IMR-90 (cell line): ENCODE measurements around the gene PLA2G3. TPM values are rescaled to one million over a fixed set of nuclear protein-coding genes. Genes with fewer than 3 reads are reported as not detected.

Source experiments
- ATAC-seq: fragments of 200-7000 bp; cut with Tn5 transposase; 2 replicates; pipeline ENCODE4 v1.9.1; 2020; ENCODE audit warnings: low read depth, mild to moderate bottlenecking, moderate library complexity
- BruUV-seq: library from RNA; stranded (reverse); fragments of 400-500 nt; replicated peaks from 2 replicates; lab custom pipeline; 2021; lab: Mats Ljungman, UMichigan
- CTCF ChIA-PET: fragments of 300-600 bp; formaldehyde crosslinking; extraction: SDS; loops from one replicate; lab custom pipeline; 2021; ENCODE audit warnings: antibody characterized with exemption; lab: Yijun Ruan, JAX
- POLR2A ChIA-PET: fragments of 300-600 bp; sonication (Branson Sonifier 250); formaldehyde crosslinking; loops from one replicate; lab custom pipeline; 2022; ENCODE audit warnings: antibody characterized with exemption; ENCODE audit not compliant: unreplicated experiment; lab: Charles Lee
- DNase-seq: peaks from one replicate; pipeline ENCODE4 v3.0.0; 2013
- H2AFZ ChIP-seq: replicated peaks from 2 replicates; pipeline ENCODE3; 2013; ENCODE audit warnings: low read length, mild to moderate bottlenecking; ENCODE audit not compliant: poor library complexity
- H2AK5ac ChIP-seq: 2 replicates; pipeline ENCODE4 v1.6.1; 2013; ENCODE audit warnings: low read depth, low read length, inconsistent platforms
- H2AK9ac ChIP-seq: replicated peaks from 2 replicates; pipeline ENCODE3; 2013; ENCODE audit warnings: mild to moderate bottlenecking, low read depth, low read length, moderate library complexity; ENCODE audit not compliant: poor library complexity
- H2BK120ac ChIP-seq: 2 replicates; pipeline ENCODE4 v1.6.1; 2013; ENCODE audit warnings: low read depth, low read length, inconsistent platforms
- H2BK15ac ChIP-seq: 3 replicates; pipeline ENCODE4 v1.6.1; 2013; ENCODE audit warnings: low read depth, low read length, inconsistent platforms
- H2BK20ac ChIP-seq: 2 replicates; pipeline ENCODE4 v1.6.1; 2013; ENCODE audit warnings: low read depth, mild to moderate bottlenecking, inconsistent platforms, low read length, moderate library complexity
- H2BK5ac ChIP-seq: 2 replicates; pipeline ENCODE4 v1.6.1; 2013; ENCODE audit warnings: mild to moderate bottlenecking, low read depth, low read length, inconsistent platforms; ENCODE audit not compliant: poor library complexity, severe bottlenecking
- H3K14ac ChIP-seq: replicated peaks from 2 replicates; pipeline ENCODE4 v1.6.1; 2013; ENCODE audit warnings: low read depth, low read length, inconsistent platforms
- H3K18ac ChIP-seq: 2 replicates; pipeline ENCODE4 v1.6.1; 2013; ENCODE audit warnings: low read depth, low read length, control low read depth
- H3K23ac ChIP-seq: 2 replicates; pipeline ENCODE4 v1.6.1; 2013; ENCODE audit warnings: low read depth, low read length, inconsistent platforms
- H3K27ac ChIP-seq: 2 replicates; pipeline ENCODE4 v1.5.1; 2013; ENCODE audit warnings: mild to moderate bottlenecking, control low read depth, low read length; ENCODE audit not compliant: insufficient read depth
- H3K27me3 ChIP-seq: 2 replicates; pipeline ENCODE4 v1.6.1; 2013; ENCODE audit warnings: low read length; ENCODE audit not compliant: control insufficient read depth, insufficient read depth
- H3K36me3 ChIP-seq: 2 replicates; pipeline ENCODE4 v1.6.1; 2013; ENCODE audit warnings: low read length, mixed read lengths; ENCODE audit not compliant: control insufficient read depth, insufficient read depth
- H3K4ac ChIP-seq: 2 replicates; pipeline ENCODE4 v1.6.1; 2013; ENCODE audit warnings: low read depth, low read length, inconsistent platforms
- H3K4me1 ChIP-seq: 2 replicates; pipeline ENCODE4 v1.6.1; 2013; ENCODE audit warnings: low read length, mixed read lengths; ENCODE audit not compliant: control insufficient read depth, insufficient read depth
- H3K4me2 ChIP-seq: 2 replicates; pipeline ENCODE4 v1.6.1; 2013; ENCODE audit warnings: low read depth, mild to moderate bottlenecking, control low read depth, low read length, moderate library complexity
- H3K4me3 ChIP-seq: 2 replicates; pipeline ENCODE4 v1.5.1; 2013; ENCODE audit warnings: low read depth, mild to moderate bottlenecking, control low read depth, low read length, moderate library complexity; ENCODE audit not compliant: insufficient read depth
- H3K56ac ChIP-seq: 2 replicates; pipeline ENCODE4 v1.6.1; 2013; ENCODE audit warnings: low read length, inconsistent platforms; ENCODE audit not compliant: insufficient read depth; ENCODE audit errors: extremely low read depth
- H3K79me1 ChIP-seq, 2 experiments: 2 replicates each; pipeline ENCODE4 v1.6.1; 2013; ENCODE audit warnings: low read length in 2 of 2, inconsistent platforms in 1 of 2, low read depth in 1 of 2
- H3K9ac ChIP-seq: 2 replicates; pipeline ENCODE4 v1.6.1; 2013; ENCODE audit warnings: low read depth, low read length, control low read depth
- H3K9me1 ChIP-seq: 2 replicates; pipeline ENCODE4 v1.6.1; 2013; ENCODE audit warnings: low read length, inconsistent platforms; ENCODE audit not compliant: insufficient read depth
- H3K9me3 ChIP-seq: 2 replicates; pipeline ENCODE4 v1.6.1; 2013; ENCODE audit warnings: low read length; ENCODE audit not compliant: control insufficient read depth, insufficient read depth
- H4K20me1 ChIP-seq: 2 replicates; pipeline ENCODE4 v1.6.1; 2013; ENCODE audit warnings: low read length, inconsistent platforms; ENCODE audit not compliant: insufficient read depth
- H4K5ac ChIP-seq: 2 replicates; pipeline ENCODE4 v1.6.1; 2013; ENCODE audit warnings: mild to moderate bottlenecking, low read depth, low read length, control low read depth
- H4K8ac ChIP-seq, 2 experiments: 2 replicates each; pipeline ENCODE4 v1.6.1; 2013; ENCODE audit warnings: low read depth in 2 of 2, low read length in 2 of 2, control low read depth in 1 of 2, inconsistent platforms in 1 of 2
- H4K91ac ChIP-seq: 2 replicates; pipeline ENCODE4 v1.6.1; 2013; ENCODE audit warnings: low read depth, low read length, inconsistent platforms; ENCODE audit not compliant: insufficient read depth
- BHLHE40 ChIP-seq: fragments of 150-350 bp; IDR thresholded peaks from 2 replicates; pipeline ENCODE4 v1.6.1; 2016; ENCODE audit warnings: mild to moderate bottlenecking, low read depth, low read length
- CEBPB ChIP-seq: IDR thresholded peaks from 2 replicates; pipeline ENCODE4 v1.6.1; 2012; ENCODE audit warnings: low read depth, low read length, improper control_type of control experiment
- FOS ChIP-seq: fragments of 150-350 bp; IDR thresholded peaks from 2 replicates; pipeline ENCODE4 v1.6.1; 2016; ENCODE audit warnings: low read depth, low read length
- MAZ ChIP-seq: IDR thresholded peaks from 2 replicates; pipeline ENCODE4 v1.6.1; 2012; ENCODE audit warnings: low read depth, mild to moderate bottlenecking, low read length, improper control_type of control experiment, moderate library complexity, borderline replicate concordance
- MXI1 ChIP-seq: IDR thresholded peaks from 2 replicates; pipeline ENCODE4 v1.6.1; 2012; ENCODE audit warnings: low read depth, mild to moderate bottlenecking, low read length, moderate library complexity, borderline replicate concordance
- POLR2A ChIP-seq: IDR thresholded peaks from 2 replicates; pipeline ENCODE4 v1.6.1; 2012; ENCODE audit warnings: mild to moderate bottlenecking, low read depth, low read length
- RFX5 ChIP-seq: IDR thresholded peaks from 2 replicates; pipeline ENCODE4 v1.8.0; 2012; ENCODE audit warnings: low read depth, mild to moderate bottlenecking, low read length, moderate library complexity
- SMC3 ChIP-seq: fragments of 150-350 bp; IDR thresholded peaks from 2 replicates; pipeline ENCODE4 v1.6.1; 2016; ENCODE audit warnings: low read depth, mild to moderate bottlenecking, antibody characterized with exemption, low read length, moderate library complexity
- WGBS, 2 experiments: methylation state at CpG; one replicate each; pipeline versions ENCODE4 v1.1.5 to v1.1.7; 2013; ENCODE audit warnings: missing lambda C conversion rate in 2 of 2; ENCODE audit not compliant: insufficient read length in 1 of 2; ENCODE audit errors: extremely low coverage in 2 of 2; 5-methylcytosine and 5-hydroxymethylcytosine counted together
- dilution Hi-C: fragments of 300-500 bp; cut with HindIII; formaldehyde crosslinking; loops from one replicate; pipeline ENCODE4 v1.14.3; 2018; ENCODE audit warnings: low sequenced_read_pairs; ENCODE audit not compliant: unreplicated experiment
- in situ Hi-C: fragments of 300-500 bp; cut with MboI; formaldehyde crosslinking; loops from 3 replicates; pipeline ENCODE4 v1.14.3; 2019; ENCODE audit warnings: low sequenced_read_pairs, inconsistent platforms, mixed read lengths
- intact Hi-C: fragments of 100-400 bp; cut with micrococcal nuclease; formaldehyde crosslinking; loops from 2 replicates; pipeline ENCODE4 v1.10.0; 2022
- polyA plus RNA-seq, 3 experiments: library from polyadenylated mRNA; depleted of rRNA; stranded (reverse); fragments of >200 nt; gene quantifications; 2 replicates each; pipeline ENCODE4 v1.2.3, GENCODE V29; 2012; ENCODE audit warnings: low replicate concordance in 1 of 3
- total RNA-seq: library from RNA; depleted of rRNA; stranded (reverse); fragments of >200 nt; gene quantifications from 2 replicates; pipeline ENCODE4 v1.2.3, GENCODE V29; 2012
- TF ChIP-seq, protein P1 (sequence below): fragments of 150-350 bp; IDR thresholded peaks from 2 replicates; pipeline ENCODE4 v1.6.1; 2017; ENCODE audit warnings: mild to moderate bottlenecking, antibody characterized with exemption, low read length, low read depth
- TF ChIP-seq, protein P2 (sequence below): conservative IDR thresholded peaks from 2 replicates; pipeline ENCODE4 v1.5.1; 2012; ENCODE audit warnings: mild to moderate bottlenecking, low read depth, low read length, improper control_type of control experiment

Gene PLA2G3
- total and polyA plus RNA-seq, 2 of the 4 experiments (the other 2 are of a cell fraction) = under 0.01 to 0.12 TPM

DNA sequence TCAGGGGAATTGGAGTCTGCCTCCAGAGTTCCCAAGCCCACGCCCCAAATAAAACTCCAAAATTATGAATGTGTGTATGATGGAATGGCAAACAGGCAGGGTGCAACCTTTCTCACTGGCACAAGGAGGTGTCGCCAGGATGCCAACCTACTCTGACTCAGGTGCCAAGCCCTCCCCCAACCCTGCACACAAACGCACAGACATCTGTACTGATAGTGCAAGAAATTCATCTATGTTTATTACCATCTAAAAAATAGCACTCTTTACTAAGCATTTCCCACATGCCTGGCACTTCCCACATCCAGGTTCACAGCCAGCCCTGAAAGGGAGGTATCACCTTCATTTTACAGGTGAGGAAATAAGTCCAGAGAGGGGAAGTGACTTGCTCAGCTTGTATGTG is 1.2 kb downstream of the PLA2G3 start:
- Histone ChIP-seq H2BK5ac (no peak overlapping the region), H3K36me3 (no peaks in the 10 kb centered on the region), H2BK120ac (no peak overlapping the region), H2AK9ac (no peak overlapping the region), H4K8ac (no peak overlapping the region), H3K56ac (no peak overlapping the region), H3K79me1 (no peaks in the 10 kb centered on the region), H3K4ac (no peak overlapping the region), H3K14ac (no peak overlapping the region), H3K27ac (no peak overlapping the region), H3K9me3 (no peaks in the 10 kb centered on the region), H2BK20ac (no peak overlapping the region), H2AFZ (no peak overlapping the region), H4K91ac (no peak overlapping the region), H2AK5ac (no peak overlapping the region), H3K27me3 (peaks cover 29% of the 10 kb centered on the region), H3K4me3 (no peak overlapping the region), H3K4me2 (no peak overlapping the region), H3K9me1 (0 out of 2 replicates have a peak, but pooled peaks cover 5% of the 10 kb centered on the region), H4K20me1 (no peaks in the 10 kb centered on the region), H3K9ac (no peak overlapping the region), H4K5ac (no peak overlapping the region), H3K23ac (no peak overlapping the region), H2BK15ac (no peak overlapping the region), H3K18ac (no peak overlapping the region), H3K4me1 (no peaks in the 10 kb centered on the region)
- ATAC-seq (no peak), DNase-seq (no peak)
- dilution Hi-C loops (no loop called here), intact Hi-C loops (no loop called here), in situ Hi-C loops (no loop called here)
- no CpG with 5 or more reads among the region's 3 CpGs for WGBS, 2 experiments
- no peak for TF ChIP-seq BHLHE40
- TF ChIP-seq, protein P1, sequence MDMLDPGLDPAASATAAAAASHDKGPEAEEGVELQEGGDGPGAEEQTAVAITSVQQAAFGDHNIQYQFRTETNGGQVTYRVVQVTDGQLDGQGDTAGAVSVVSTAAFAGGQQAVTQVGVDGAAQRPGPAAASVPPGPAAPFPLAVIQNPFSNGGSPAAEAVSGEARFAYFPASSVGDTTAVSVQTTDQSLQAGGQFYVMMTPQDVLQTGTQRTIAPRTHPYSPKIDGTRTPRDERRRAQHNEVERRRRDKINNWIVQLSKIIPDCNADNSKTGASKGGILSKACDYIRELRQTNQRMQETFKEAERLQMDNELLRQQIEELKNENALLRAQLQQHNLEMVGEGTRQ = no peak
- no peak for TF ChIP-seq POLR2A
- TF ChIP-seq, protein P2, sequence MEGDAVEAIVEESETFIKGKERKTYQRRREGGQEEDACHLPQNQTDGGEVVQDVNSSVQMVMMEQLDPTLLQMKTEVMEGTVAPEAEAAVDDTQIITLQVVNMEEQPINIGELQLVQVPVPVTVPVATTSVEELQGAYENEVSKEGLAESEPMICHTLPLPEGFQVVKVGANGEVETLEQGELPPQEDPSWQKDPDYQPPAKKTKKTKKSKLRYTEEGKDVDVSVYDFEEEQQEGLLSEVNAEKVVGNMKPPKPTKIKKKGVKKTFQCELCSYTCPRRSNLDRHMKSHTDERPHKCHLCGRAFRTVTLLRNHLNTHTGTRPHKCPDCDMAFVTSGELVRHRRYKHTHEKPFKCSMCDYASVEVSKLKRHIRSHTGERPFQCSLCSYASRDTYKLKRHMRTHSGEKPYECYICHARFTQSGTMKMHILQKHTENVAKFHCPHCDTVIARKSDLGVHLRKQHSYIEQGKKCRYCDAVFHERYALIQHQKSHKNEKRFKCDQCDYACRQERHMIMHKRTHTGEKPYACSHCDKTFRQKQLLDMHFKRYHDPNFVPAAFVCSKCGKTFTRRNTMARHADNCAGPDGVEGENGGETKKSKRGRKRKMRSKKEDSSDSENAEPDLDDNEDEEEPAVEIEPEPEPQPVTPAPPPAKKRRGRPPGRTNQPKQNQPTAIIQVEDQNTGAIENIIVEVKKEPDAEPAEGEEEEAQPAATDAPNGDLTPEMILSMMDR = no peak
- no peak for TF ChIP-seq MAZ
- TF ChIP-seq FOS = no peak
- TF ChIP-seq SMC3 = no peak
- TF ChIP-seq CEBPB = no peak
- TF ChIP-seq RFX5 = no peak
- no peak for TF ChIP-seq MXI1
- ChIA-PET CTCF (no interaction called here), POLR2A (no interaction called here)
- BruUV-seq = no TSS peak
